GM23248 (cell line): ENCODE data around the gene PSMG3. TPM values are rescaled to one million over a fixed set of nuclear protein-coding genes. Genes with fewer than 3 reads are reported as not detected.

Experiments used
- DNase-seq: peaks from one replicate; pipeline ENCODE4 v3.0.0-alpha.2; 2015
- H2AFZ ChIP-seq: fragments of 200-600 bp; sonication (generic); 2 replicates; pipeline ENCODE4 v1.6.1; 2016; ENCODE audit warnings: antibody characterized with exemption
- H3F3A ChIP-seq: fragments of 200-600 bp; sonication (generic); 2 replicates; pipeline ENCODE4 v1.6.1; 2016; ENCODE audit warnings: mild to moderate bottlenecking, antibody characterized with exemption, mixed run types; ENCODE audit not compliant: insufficient read depth
- H3K27ac ChIP-seq: fragments of 200-600 bp; sonication (generic); 2 replicates; pipeline ENCODE4 v1.5.1; 2016; ENCODE audit warnings: mild to moderate bottlenecking
- H3K27me3 ChIP-seq: fragments of 200-600 bp; sonication (generic); replicated peaks from 2 replicates; pipeline ENCODE4 v1.6.1; 2016; ENCODE audit warnings: mild to moderate bottlenecking; ENCODE audit not compliant: insufficient read depth
- H3K36me3 ChIP-seq: fragments of 200-600 bp; sonication (generic); 2 replicates; pipeline ENCODE4 v1.6.1; 2016; ENCODE audit warnings: low read depth, mild to moderate bottlenecking
- H3K4me1 ChIP-seq: fragments of 200-600 bp; sonication (generic); 2 replicates; pipeline ENCODE4 v1.6.1; 2016; ENCODE audit warnings: mild to moderate bottlenecking; ENCODE audit not compliant: insufficient read depth
- H3K4me2 ChIP-seq: fragments of 200-600 bp; sonication (generic); one replicate; pipeline ENCODE4 v1.6.1; 2016; ENCODE audit warnings: mild to moderate bottlenecking; ENCODE audit not compliant: unreplicated experiment
- H3K4me3 ChIP-seq: fragments of 200-600 bp; sonication (generic); 2 replicates; pipeline ENCODE4 v1.5.1; 2016; ENCODE audit warnings: mild to moderate bottlenecking
- H3K79me2 ChIP-seq: fragments of 200-600 bp; sonication (generic); 2 replicates; pipeline ENCODE4 v1.6.1; 2016; ENCODE audit warnings: mild to moderate bottlenecking; ENCODE audit not compliant: insufficient read depth
- H3K9ac ChIP-seq: fragments of 200-600 bp; sonication (generic); 2 replicates; pipeline ENCODE4 v1.6.1; 2016; ENCODE audit warnings: mild to moderate bottlenecking
- H3K9me2 ChIP-seq: fragments of 200-600 bp; sonication (generic); 2 replicates; pipeline ENCODE4 v1.6.1; 2016; ENCODE audit warnings: mixed run types, mild to moderate bottlenecking, moderate library complexity; ENCODE audit not compliant: insufficient read depth
- H3K9me3 ChIP-seq: fragments of 200-600 bp; sonication (generic); one replicate; pipeline ENCODE4 v1.6.1; 2017; ENCODE audit warnings: low read depth
- H4K20me1 ChIP-seq: fragments of 200-600 bp; sonication (generic); 2 replicates; pipeline ENCODE4 v1.6.0; 2016; ENCODE audit not compliant: insufficient read depth
- EZH2 ChIP-seq: fragments of 200-600 bp; sonication (generic); IDR thresholded peaks from 2 replicates; pipeline ENCODE4 v1.6.1; 2018; ENCODE audit warnings: antibody characterized with exemption, mild to moderate bottlenecking; ENCODE audit not compliant: insufficient read depth, poor library complexity, severe bottlenecking
- EZH2phosphoT487 ChIP-seq: fragments of 200-600 bp; sonication (generic); IDR thresholded peaks from 2 replicates; pipeline ENCODE4 v1.6.1; 2018; ENCODE audit warnings: antibody characterized with exemption, moderate library complexity, mild to moderate bottlenecking, low read depth; ENCODE audit not compliant: insufficient read depth
- WGBS, 2 experiments: methylation state at CpG; one replicate each; pipeline ENCODE4 v1.1.6; 2015 to 2017; ENCODE audit warnings: low lambda C conversion rate in 2 of 2, low coverage in 1 of 2; ENCODE audit errors: missing lambda C conversion rate in 2 of 2; 5-methylcytosine and 5-hydroxymethylcytosine counted together
- in situ Hi-C: fragments of 300-500 bp; cut with MboI; formaldehyde crosslinking; loops from 2 replicates; pipeline ENCODE4 v1.15.0; 2020
- polyA plus RNA-seq: library from polyadenylated mRNA; unstranded; fragments of >200 nt; fragmentation: Nextera tagmentation; extraction: Ambion mirVana; gene quantifications from 2 replicates; pipeline ENCODE4 v1.2.1, GENCODE V29; 2016
- total RNA-seq: library from RNA; depleted of rRNA; stranded (reverse); fragments of >200 nt; shearing (Covaris generic); gene quantifications from 2 replicates; pipeline ENCODE4 v1.2.3, GENCODE V29; 2014

Gene PSMG3
- total and polyA plus RNA-seq, 2 experiments from 2014 or later: 28.3 to 58.1 TPM

DNA sequence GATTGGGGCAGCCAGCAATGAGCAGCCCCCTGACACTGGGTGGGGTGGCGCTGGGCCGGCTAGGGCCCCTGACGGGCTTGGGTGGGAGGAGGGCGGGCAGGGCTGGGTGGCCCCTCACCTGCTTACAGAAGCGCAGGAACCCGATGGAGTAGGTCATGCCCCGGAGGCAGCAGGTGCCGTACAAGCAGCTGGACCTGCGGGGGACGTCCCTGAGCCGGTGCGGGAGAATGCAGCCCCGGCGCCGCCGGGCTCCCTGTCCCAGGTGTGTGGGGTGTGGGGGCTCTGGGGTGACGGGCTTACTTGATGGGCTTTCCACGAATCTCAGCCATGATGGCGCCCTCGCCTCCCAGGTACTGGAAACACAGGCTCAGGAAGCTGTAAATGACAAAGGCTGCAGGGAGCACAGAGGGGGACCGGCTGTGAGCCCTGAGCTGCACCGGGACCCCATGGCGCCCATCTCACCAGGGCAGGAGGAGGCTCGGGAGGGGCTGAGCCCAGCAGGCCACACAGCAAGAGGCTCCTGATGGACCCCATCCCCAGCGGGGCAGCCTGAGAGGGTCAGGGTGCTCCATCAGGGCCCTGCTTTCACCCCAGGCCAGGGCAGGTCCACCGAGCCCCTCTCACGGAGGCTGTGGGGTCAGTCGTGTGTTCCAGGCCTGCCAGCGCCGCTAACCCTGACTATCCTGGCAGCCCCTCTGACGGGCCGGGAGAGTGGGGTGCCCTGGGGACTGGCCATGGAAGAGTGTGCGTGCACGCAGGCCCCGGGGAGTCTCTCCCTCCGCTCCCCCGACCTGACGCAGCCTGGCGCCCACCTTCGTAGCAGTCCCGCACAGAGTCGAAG lies 19.6 kb downstream of the PSMG3 start:
- no peak overlapping the region for H3K27ac ChIP-seq
- DNase-seq: no peak
- in situ Hi-C loops: no loop called here
- H3F3A ChIP-seq: no peaks in the 10 kb centered on the region
- WGBS, 2 experiments: 80 to 81% methylated on average over 29 to 41 of the region's 42 CpGs
- H3K4me1 ChIP-seq: peaks cover 3% of the 10 kb centered on the region
- no peaks in the 10 kb centered on the region for H3K27me3 ChIP-seq
- no peaks in the 10 kb centered on the region for H3K79me2 ChIP-seq
- TF ChIP-seq EZH2 (no peak), EZH2phosphoT487 (no peak)
- H2AFZ ChIP-seq: no peak overlapping the region
- no peaks in the 10 kb centered on the region for H4K20me1 ChIP-seq
- no peaks in the 10 kb centered on the region for H3K36me3 ChIP-seq
- no peaks in the 10 kb centered on the region for H3K9me2 ChIP-seq
- H3K4me2 ChIP-seq: no peak overlapping the region
- no peak overlapping the region for H3K4me3 ChIP-seq
- no peaks in the 10 kb centered on the region for H3K9me3 ChIP-seq
- H3K9ac ChIP-seq: no peak overlapping the region

DNA sequence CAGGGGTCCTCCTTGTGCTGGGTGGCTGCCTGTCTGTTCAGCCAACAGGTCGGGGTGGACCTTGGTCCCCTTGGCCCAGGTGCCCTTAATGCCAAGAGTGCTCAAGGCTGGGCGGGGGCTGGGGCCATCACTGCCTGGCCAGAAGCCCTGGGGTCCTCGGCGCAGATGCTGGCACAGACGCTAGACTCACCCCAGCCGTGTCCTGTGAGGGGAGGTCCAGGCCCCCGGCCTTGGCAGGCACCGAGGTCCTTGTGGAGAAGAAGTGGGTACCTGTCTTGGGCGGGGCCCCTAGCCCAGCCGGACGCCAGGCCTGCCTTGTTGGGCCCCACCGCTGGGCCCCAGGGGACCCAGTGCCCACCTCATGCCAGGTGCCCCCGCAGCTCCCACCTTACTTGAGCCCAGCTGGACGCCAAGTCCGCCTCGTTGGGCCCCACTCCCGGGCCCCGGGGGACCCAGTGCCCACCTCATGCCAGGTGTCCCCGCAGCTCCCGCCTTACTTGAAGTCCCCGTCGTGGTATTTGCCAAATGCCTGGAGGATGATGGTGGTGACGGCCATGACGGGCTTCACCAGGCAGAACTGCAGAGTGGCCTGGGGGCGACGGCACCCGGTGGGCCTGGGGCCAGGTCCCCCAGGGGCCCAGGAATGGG lies 20.4 kb downstream of the PSMG3 start:
- Histone ChIP-seq H3K4me2 (no peak overlapping the region), H3K79me2 (no peaks in the 10 kb centered on the region), H3K9ac (no peak overlapping the region), H3K36me3 (no peaks in the 10 kb centered on the region), H3K9me2 (no peaks in the 10 kb centered on the region), H3K27me3 (no peaks in the 10 kb centered on the region), H3K9me3 (no peaks in the 10 kb centered on the region), H3K4me1 (no peaks in the 10 kb centered on the region), H3F3A (no peaks in the 10 kb centered on the region), H2AFZ (no peak overlapping the region), H4K20me1 (no peaks in the 10 kb centered on the region), H3K4me3 (no peak overlapping the region), H3K27ac (no peak overlapping the region)
- 69 to 74% methylated on average over 24 to 27 of the region's 27 CpGs for WGBS, 2 experiments
- in situ Hi-C loops: no loop called here
- no peak for DNase-seq
- TF ChIP-seq EZH2phosphoT487 (no peak), EZH2 (no peak)

- Histone ChIP-seq H3K4me1 (no peaks in the 10 kb centered on the region), H3K27ac (no peak overlapping the region), H3K9ac (no peak overlapping the region), H4K20me1 (no peaks in the 10 kb centered on the region), H3K79me2 (no peaks in the 10 kb centered on the region), H3F3A (no peaks in the 10 kb centered on the region), H3K9me3 (no peaks in the 10 kb centered on the region), H3K27me3 (no peaks in the 10 kb centered on the region), H3K4me2 (no peak overlapping the region), H3K4me3 (no peak overlapping the region), H2AFZ (no peak overlapping the region), H3K36me3 (no peaks in the 10 kb centered on the region), H3K9me2 (no peaks in the 10 kb centered on the region)
- no peak for DNase-seq
- in situ Hi-C loops: no loop called here
- no peak for TF ChIP-seq EZH2
- no peak for TF ChIP-seq EZH2phosphoT487
- WGBS, 2 experiments: 77 to 78% methylated on average over 14 of the region's 14 CpGs
Measured at GRCh38 chr7:1548944-1549343, 20.9 kb downstream of the PSMG3 start.

DNA sequence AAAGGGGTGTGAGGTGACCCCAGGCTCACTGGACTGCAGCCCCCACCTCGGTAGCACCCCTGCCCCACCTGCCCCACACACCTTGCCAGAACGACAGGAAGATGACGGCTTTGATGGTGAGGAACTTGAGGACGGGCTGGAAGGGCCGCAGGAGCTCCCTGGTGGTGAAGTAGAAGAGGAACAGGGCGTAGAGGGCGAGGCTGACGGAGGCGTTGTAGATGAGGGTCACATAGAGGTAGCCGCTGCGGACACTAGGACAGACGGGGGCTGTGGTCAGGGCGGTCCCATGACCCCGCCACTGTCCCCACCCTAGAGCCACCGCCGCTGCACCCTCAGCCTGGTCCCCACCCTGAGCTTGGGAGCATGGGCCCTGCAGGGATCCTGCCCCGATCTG lies 21.4 kb downstream of the PSMG3 start:
- H3K79me2 ChIP-seq: no peaks in the 10 kb centered on the region
- no peak overlapping the region for H2AFZ ChIP-seq
- in situ Hi-C loops: no loop called here
- H4K20me1 ChIP-seq: no peaks in the 10 kb centered on the region
- WGBS, 2 experiments: 63 to 70% methylated on average over 13 to 17 of the region's 17 CpGs
- no peaks in the 10 kb centered on the region for H3K9me2 ChIP-seq
- no peaks in the 10 kb centered on the region for H3K4me1 ChIP-seq
- H3K4me2 ChIP-seq: no peak overlapping the region
- no peaks in the 10 kb centered on the region for H3K27me3 ChIP-seq
- no peaks in the 10 kb centered on the region for H3F3A ChIP-seq
- no peak for DNase-seq
- TF ChIP-seq EZH2 (no peak), EZH2phosphoT487 (no peak)
- H3K9me3 ChIP-seq: no peaks in the 10 kb centered on the region
- H3K36me3 ChIP-seq: no peaks in the 10 kb centered on the region
- H3K9ac ChIP-seq: no peak overlapping the region
- H3K4me3 ChIP-seq: no peak overlapping the region
- no peak overlapping the region for H3K27ac ChIP-seq
